IPS-20b (cell line): ENCODE data around the gene IFT20.
A peak's percentile ranks its signal among the peaks of the same experiment; 100 is the strongest.

ENCODE experiments used
- H3K27ac ChIP-seq: one replicate; pipeline ENCODE4 v1.5.1; 2013; ENCODE audit warnings: low read length
- H3K27me3 ChIP-seq: 2 replicates; pipeline ENCODE4 v1.6.1; 2013; ENCODE audit warnings: mild to moderate bottlenecking, low read length, inconsistent platforms; ENCODE audit not compliant: insufficient read depth
- H3K36me3 ChIP-seq: 2 replicates; pipeline ENCODE4 v1.6.1; 2013; ENCODE audit warnings: low read depth, mild to moderate bottlenecking, inconsistent platforms, low read length, moderate library complexity; ENCODE audit not compliant: insufficient read depth
- H3K4me1 ChIP-seq: 2 replicates; pipeline ENCODE4 v1.6.1; 2013; ENCODE audit warnings: mild to moderate bottlenecking, control low read depth, inconsistent platforms, low read length, moderate library complexity; ENCODE audit not compliant: insufficient read depth
- H3K4me3 ChIP-seq: 2 replicates; pipeline ENCODE4 v1.5.1; 2013; ENCODE audit warnings: mild to moderate bottlenecking, low read length, inconsistent platforms
- H3K9ac ChIP-seq: 2 replicates; pipeline ENCODE4 v1.6.1; 2013; ENCODE audit warnings: low read depth, mild to moderate bottlenecking, inconsistent platforms, low read length, moderate library complexity
- H3K9me3 ChIP-seq: 2 replicates; pipeline ENCODE4 v1.6.1; 2013; ENCODE audit warnings: mild to moderate bottlenecking, low read depth, low read length, inconsistent platforms; ENCODE audit not compliant: insufficient read depth

Gene IFT20

DNA sequence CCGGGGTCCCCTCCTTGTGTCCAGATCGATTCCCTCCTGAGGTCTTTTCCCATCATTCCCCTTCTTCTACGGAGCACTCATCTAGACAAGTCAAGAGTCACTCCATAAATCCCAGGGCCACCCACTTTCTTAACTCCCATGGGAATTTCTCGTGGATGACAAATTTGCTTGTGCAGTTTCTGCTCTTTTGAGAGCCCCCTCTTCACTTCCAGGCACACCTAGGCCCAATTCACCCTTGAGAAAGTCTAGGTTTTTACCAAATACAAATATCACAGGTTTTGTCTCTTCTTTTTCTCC lies 22.6 kb upstream of the IFT20 start:
- peaks cover 56% of the 10 kb centered on the region for H3K36me3 ChIP-seq
- H3K9me3 ChIP-seq: no peaks in the 10 kb centered on the region
- H3K4me1 ChIP-seq: peaks cover 6% of the 10 kb centered on the region; the same call in 1 of the 2 replicates
- H3K9ac ChIP-seq: peak overlapping the region; percentile 98
- peak overlapping the region; percentile 40 for H3K27ac ChIP-seq
- no peaks in the 10 kb centered on the region for H3K27me3 ChIP-seq
- peak overlapping the region; percentile 85 for H3K4me3 ChIP-seq

DNA sequence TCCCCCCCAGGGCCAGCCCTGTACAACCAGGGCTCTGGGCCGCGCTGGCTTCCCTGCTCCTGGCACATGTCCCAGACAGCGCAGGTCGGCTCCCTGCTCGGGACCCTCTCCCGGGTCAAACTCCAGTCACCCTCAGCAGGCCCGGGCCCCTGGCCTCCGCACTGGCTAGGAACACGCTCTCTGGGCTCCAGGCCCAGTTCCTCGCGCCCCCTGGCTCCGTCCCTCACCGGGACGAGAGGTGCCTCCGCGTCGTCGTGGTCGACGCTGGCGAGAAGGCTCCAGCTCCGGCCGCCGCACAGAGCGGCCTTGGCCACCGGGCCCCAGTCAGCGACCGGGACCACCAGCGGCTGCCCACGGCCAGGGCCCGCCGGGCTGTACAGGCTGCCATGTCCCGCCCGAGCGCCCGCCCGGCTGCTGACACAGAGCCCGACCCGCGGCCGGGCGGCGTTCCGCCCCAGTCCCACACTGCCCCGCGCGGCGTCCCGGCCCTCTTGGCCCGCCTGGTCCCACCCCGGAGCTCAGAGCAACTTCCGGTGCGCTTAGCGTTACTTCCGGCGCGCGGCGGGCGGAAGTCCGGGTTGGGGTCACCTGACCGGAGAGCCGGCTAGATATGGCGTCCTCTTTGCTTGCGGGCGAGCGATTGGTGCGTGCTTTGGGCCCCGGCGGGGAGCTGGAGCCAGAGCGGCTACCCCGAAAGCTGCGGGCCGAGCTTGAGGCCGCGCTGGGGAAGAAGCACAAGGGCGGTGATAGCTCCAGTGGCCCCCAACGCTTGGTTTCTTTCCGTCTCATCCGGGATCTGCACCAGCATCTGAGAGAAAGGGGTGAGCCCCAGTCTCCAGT lies 22.0 kb upstream of the IFT20 start, which contains the start of gene POLDIP2:
TSS of gene POLDIP2 (minus strand) at position 467 of the 840 bp plus-strand sequence. CDS start at position 388, 79 bp downstream.
- H3K4me1 ChIP-seq: peaks cover 6% of the 10 kb centered on the region; the same call in 1 of the 2 replicates
- peak within 1 kb of the TSS; percentile 40 for H3K27ac ChIP-seq
- no peaks in the 10 kb centered on the region for H3K27me3 ChIP-seq
- H3K36me3 ChIP-seq: peaks cover 59% of the 10 kb centered on the region
- no peaks in the 10 kb centered on the region for H3K9me3 ChIP-seq
- H3K4me3 ChIP-seq: peak within 1 kb of the TSS; percentile 85
- peak within 1 kb of the TSS; percentile 98 for H3K9ac ChIP-seq

DNA sequence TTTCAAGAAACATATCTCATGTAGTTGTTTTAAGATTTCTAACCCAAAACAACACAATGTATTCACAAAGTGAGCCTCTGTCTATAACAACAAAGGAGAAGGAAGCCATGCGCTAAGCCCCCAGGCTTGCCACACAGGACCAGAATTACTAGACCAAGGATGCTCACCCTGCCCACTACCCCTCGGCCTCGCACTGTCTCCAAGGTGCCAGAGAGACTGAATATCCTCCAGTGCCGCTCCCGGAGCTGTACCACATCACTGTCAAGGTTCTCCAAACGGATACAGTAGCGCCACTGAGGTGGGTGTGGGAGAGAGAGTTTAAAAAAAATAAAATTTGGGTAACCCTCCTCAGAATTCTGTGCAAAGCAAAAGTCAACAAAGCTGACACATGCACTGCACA lies 15.0 kb upstream of the IFT20 start:
- Histone ChIP-seq H3K27me3 (no peaks in the 10 kb centered on the region), H3K27ac (no peak overlapping the region), H3K4me3 (no peak overlapping the region), H3K36me3 (peaks cover 97% of the 10 kb centered on the region), H3K4me1 (peaks cover 9% of the 10 kb centered on the region), H3K9ac (no peak overlapping the region), H3K9me3 (no peaks in the 10 kb centered on the region)

- Histone ChIP-seq H3K27me3 (no peaks in the 10 kb centered on the region), H3K4me1 (peaks cover 9% of the 10 kb centered on the region), H3K36me3 (peaks cover 97% of the 10 kb centered on the region), H3K9me3 (no peaks in the 10 kb centered on the region), H3K27ac (no peak overlapping the region), H3K9ac (no peak overlapping the region), H3K4me3 (no peak overlapping the region)
These were observed 13.7 kb upstream of the IFT20 start for GRCh38 chr17:28348979-28349378.

DNA sequence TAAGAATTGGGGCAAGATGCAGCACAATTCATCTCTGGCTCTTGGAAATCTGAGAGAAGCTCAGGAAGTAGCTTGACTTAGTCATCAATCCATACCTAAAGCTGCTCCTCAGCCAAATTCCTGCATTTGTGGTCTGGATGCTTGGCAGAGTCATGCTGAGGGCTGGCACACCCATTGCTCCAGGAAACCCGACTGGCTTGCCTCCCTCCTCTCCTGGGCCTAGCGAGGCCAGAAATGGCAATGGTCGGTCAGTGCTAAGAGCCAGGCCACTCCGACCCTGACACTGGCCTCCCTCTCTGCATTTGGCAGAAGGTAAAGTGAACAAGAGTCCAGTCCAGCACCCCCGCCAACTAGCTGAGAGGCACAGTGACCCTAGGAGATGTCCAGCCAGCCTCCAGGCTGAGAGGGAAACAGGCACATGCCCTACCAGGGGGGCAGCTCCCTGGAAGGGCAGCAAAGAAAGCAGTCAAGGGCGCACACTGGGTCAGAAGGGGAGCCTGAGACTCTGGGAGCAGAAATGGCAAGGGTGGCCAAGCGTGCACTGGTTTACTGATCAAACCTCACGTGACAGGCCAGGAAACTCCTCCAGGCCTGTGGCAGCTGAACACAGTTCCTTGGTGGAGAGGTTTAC lies 12.1 kb upstream of the IFT20 start:
- Histone ChIP-seq H3K4me1 (peaks cover 9% of the 10 kb centered on the region), H3K4me3 (no peak overlapping the region), H3K36me3 (peaks cover 96% of the 10 kb centered on the region), H3K9me3 (no peaks in the 10 kb centered on the region), H3K9ac (no peak overlapping the region), H3K27ac (no peak overlapping the region), H3K27me3 (no peaks in the 10 kb centered on the region)

GRCh38 chr17:28346746-28347246 lies 11.5 kb upstream of the IFT20 start:
- peaks cover 97% of the 10 kb centered on the region for H3K36me3 ChIP-seq
- H3K27me3 ChIP-seq: no peaks in the 10 kb centered on the region
- H3K4me1 ChIP-seq: peaks cover 9% of the 10 kb centered on the region
- no peak overlapping the region for H3K9ac ChIP-seq
- no peak overlapping the region for H3K27ac ChIP-seq
- H3K4me3 ChIP-seq: no peak overlapping the region
- no peaks in the 10 kb centered on the region for H3K9me3 ChIP-seq

DNA sequence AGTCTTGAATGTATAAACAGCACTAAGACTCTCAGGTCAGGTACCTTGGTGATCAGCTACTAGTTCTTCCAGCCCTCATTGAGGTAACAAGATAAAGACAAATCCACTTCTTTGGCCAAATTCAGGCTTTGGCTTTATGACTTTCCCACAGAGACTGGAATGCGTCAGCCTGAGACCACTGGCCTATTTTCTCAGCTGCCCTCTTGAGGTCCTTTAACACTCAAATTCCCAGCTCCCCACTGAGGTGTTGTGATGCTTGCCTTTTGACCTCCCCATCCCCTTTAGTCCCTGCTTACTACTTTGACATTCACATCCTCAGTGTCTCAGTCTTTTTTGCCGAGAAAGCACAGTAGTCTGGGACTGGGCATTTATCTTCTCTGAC lies 10.9 kb upstream of the IFT20 start:
- no peak overlapping the region for H3K4me3 ChIP-seq
- H3K9ac ChIP-seq: no peak overlapping the region
- no peaks in the 10 kb centered on the region for H3K27me3 ChIP-seq
- no peak overlapping the region for H3K27ac ChIP-seq
- peaks cover 97% of the 10 kb centered on the region for H3K36me3 ChIP-seq
- no peaks in the 10 kb centered on the region for H3K9me3 ChIP-seq
- peaks cover 9% of the 10 kb centered on the region for H3K4me1 ChIP-seq

DNA sequence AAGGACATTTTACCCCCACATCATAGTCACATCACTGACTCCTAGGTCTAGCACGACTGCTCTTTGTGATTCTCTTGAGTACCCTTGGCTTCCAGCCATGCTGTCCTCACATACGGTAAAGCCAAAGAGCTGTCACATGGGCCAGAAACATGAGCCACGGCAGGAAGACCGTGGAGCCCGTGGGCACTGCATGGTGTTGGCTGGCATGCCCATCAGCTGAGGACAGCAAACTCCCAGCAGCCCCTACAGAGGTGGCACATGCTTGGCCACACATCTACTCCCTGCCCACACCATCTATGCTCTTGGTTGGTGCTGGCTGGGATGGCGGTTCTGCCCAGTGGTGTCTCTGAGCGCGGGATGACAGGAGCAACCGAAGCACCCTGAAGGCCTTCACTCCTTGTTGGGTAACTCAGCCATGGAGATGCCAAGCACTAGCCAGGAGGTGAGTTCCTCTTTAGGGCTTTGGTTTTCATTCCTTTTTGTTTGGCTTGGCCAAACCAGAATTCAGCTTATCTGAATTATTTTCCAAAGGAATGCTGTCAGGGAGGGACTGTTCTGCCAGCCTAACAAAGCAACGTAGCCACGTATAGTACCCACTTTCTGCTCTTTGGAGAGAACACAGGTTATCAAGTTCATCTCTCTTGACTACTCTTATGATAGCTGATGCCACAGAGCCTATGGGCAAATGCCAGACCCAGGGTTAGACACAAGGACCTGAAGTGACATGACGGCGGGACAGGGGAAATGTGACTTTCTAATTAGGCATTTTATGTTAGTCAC lies 10.3 kb upstream of the IFT20 start:
- Histone ChIP-seq H3K27ac (no peak overlapping the region), H3K9me3 (no peaks in the 10 kb centered on the region), H3K27me3 (no peaks in the 10 kb centered on the region), H3K36me3 (peaks cover 97% of the 10 kb centered on the region), H3K4me1 (peaks cover 9% of the 10 kb centered on the region), H3K9ac (no peak overlapping the region), H3K4me3 (no peak overlapping the region)

DNA sequence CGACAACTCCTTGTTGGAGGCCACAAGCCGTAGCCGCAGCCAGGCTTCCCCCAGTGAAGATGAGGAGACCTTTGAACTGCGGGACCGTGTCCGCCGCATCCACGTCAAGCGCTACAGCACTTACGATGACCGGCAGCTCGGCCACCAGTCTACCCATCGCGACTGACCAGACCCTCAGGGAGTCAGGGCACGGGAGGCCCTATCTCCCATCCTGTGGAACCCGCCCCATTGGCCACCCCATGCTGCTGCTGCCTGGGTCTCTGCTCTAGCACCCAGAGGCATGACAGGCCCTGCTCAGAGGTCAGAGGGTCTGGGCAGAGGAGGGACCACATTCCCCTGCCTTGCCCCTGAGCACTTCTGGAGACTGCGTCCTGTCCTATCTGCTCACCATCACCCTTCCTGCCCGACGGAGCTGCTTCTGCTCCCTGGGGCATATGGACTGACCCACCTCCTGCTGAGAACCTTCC lies 9.2 kb upstream of the IFT20 start:
- Histone ChIP-seq H3K27me3 (no peaks in the 10 kb centered on the region), H3K9me3 (no peaks in the 10 kb centered on the region), H3K27ac (no peak overlapping the region), H3K4me3 (no peak overlapping the region), H3K36me3 (peaks cover 92% of the 10 kb centered on the region), H3K9ac (no peak overlapping the region), H3K4me1 (peaks cover 9% of the 10 kb centered on the region)

DNA sequence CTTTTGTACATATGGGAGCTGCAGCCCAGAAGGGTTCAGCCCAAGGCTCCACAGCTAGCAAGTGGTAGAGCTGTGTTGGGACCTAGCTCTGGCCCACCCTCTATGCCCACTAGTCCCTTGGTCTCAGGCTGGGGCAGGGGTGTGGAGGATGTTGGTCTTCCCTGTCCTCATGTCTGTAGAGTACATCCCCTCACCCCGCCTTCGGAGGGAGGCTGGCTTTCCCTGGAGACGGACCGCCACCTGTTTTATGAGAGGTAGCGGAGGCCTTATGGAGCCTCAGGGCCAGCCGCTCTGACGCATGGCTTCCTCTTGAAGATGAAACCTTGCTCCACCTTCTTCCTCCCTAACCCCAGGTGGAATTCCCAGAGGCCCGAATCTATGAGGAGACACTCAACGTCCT lies 8.7 kb upstream of the IFT20 start:
- no peaks in the 10 kb centered on the region for H3K9me3 ChIP-seq
- H3K4me3 ChIP-seq: no peak overlapping the region
- H3K27me3 ChIP-seq: no peaks in the 10 kb centered on the region
- H3K36me3 ChIP-seq: peaks cover 91% of the 10 kb centered on the region
- no peak overlapping the region for H3K9ac ChIP-seq
- no peak overlapping the region for H3K27ac ChIP-seq
- H3K4me1 ChIP-seq: peaks cover 9% of the 10 kb centered on the region

GRCh38 chr17:28343491-28343932 lies 8.2 kb upstream of the IFT20 start:
- H3K36me3 ChIP-seq: peaks cover 86% of the 10 kb centered on the region
- no peak overlapping the region for H3K9ac ChIP-seq
- no peak overlapping the region for H3K27ac ChIP-seq
- no peaks in the 10 kb centered on the region for H3K27me3 ChIP-seq
- no peaks in the 10 kb centered on the region for H3K9me3 ChIP-seq
- peaks cover 9% of the 10 kb centered on the region for H3K4me1 ChIP-seq
- H3K4me3 ChIP-seq: no peak overlapping the region
